T47D (cell line): ENCODE data around the gene PCDHGC5.

Experiments used
- DNase-seq, 2 experiments: peaks; one replicate each; pipeline versions ENCODE4 v3.0.0 to v3.0.0-alpha.2; 2011 to 2012; ENCODE audit warnings: low read depth in 1 of 2, low spot score in 1 of 2
- JUND ChIP-seq: IDR thresholded peaks from 2 replicates; pipeline ENCODE4 v1.6.1; 2012; ENCODE audit warnings: low read depth
- in situ Hi-C: cut with HindIII; loops from 2 replicates; pipeline ENCODE4 v1.10.0; 2016; ENCODE audit warnings: low sequenced_read_pairs, low pct_unique_long_range_greater_than_20kb

Gene PCDHGC5

DNA sequence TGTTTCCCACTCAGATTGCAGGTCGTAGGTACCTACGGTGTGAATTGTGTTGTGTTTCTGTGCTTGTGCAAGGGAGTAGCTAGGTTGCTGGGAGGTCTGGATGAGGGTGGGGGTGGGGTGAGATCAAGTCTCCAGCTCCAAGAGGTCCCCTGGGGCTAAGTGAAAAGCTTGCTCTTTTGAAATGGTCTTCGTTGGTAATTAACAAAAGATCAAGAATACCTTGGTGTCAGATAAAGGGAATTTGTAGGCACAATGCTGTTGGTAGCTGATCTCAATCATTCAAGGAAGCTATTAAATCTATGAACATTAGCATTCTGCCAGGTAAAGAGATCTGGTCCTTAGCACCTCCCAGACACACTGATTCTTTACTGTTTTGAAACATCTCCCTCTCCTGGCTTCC, 5.0 kb upstream of the PCDHGC5 start:
- peak in 1 of 2 experiments; percentile 11 for DNase-seq
- TF ChIP-seq JUND: no peak
- in situ Hi-C loops: no loop called here

DNA sequence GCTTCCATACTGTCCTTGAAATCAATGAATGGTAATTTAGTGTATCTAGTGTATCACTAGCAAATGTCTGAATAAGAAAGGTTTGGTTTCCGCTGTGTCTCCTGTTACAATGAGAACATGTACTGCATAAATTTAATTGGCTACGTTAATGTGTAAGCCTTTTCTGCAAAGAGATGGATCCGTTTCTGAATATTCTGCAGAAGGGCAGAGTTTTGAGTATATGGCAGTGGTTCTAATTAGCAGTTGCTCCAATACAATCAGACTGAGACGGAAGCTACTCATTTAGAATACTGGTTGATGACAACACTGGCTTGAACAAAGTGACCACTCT, 4.6 kb upstream of the PCDHGC5 start:
- in situ Hi-C loops: no loop called here
- DNase-seq: peak in 1 of 2 experiments; percentile 0
- no peak for TF ChIP-seq JUND

DNA sequence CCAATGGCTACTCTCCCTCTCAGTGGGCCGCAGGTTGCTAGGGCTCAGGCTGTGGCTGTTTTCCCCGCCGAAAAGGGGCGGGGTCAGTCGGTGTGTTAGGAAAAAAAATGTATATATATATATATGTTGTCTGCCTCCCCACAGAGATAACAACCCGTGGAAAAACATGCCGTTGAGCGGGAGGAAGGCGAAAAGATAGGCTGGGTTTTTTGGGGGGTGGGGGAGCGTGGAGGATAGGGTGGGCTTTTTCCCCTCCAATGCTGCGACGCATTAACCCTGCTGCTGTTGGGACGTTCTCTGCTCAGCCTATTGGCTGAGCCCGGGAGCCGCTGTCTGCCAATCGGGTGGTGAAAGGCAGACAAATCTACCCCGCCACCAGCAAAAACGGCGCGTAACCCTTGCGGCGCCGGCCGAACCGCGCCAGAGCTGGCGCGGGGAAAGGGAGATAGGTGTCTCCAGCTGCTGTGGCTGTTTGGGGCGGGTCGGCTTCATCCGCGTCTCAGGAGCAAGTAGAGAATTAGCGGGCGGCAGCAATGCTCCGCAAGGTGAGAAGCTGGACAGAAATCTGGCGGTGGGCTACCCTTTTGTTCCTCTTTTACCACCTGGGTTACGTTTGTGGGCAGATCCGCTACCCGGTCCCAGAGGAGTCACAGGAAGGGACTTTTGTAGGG, 4.1 kb upstream of the PCDHGC5 start, which contains the start of gene PCDHGC4:
PCDHGC4 (plus strand) TSS at position 390 of the 671 bp plus-strand sequence; CDS start at position 534, 144 bp downstream.
- in situ Hi-C loops: no loop called here
- TF ChIP-seq JUND: no peak
- DNase-seq: peak in 1 of 2 experiments; percentile 0

DNA sequence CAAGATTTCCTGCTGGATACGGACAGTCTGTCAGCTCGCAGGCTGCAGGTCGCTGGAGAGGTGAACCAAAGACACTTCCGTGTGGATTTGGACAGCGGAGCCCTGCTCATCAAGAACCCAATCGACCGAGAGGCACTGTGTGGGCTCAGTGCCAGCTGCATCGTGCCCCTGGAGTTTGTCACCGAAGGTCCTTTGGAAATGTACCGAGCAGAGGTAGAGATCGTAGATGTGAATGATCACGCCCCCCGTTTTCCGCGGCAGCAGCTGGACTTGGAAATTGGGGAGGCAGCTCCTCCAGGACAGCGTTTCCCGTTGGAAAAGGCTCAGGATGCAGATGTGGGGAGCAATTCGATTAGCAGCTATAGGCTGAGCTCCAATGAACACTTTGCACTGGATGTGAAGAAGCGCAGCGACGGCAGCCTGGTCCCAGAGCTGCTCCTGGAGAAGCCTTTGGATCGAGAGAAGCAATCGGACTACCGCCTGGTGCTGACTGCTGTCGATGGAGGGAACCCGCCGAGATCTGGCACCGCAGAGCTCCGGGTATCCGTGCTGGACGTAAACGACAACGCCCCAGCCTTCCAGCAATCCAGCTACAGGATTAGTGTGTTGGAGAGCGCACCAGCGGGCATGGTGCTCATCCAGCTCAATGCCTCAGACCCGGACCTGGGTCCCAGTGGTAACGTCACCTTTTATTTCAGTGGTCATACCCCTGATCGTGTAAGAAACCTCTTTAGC, 3.4 kb upstream of the PCDHGC5 start:
- DNase-seq: peak in 1 of 2 experiments; percentile 0
- no peak for TF ChIP-seq JUND
- in situ Hi-C loops: no loop called here

DNA sequence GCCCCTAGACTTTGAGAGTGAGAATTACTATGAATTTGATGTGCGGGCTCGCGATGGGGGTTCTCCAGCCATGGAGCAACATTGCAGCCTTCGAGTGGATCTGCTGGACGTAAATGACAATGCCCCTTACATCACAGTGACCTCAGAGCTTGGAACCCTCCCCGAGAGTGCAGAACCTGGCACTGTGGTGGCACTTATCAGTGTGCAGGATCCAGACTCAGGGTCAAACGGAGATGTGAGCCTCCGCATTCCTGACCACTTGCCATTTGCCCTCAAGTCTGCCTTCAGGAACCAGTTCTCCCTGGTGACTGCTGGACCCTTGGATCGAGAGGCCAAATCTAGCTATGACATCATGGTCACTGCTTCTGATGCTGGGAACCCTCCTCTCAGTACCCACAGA, 2.8 kb upstream of the PCDHGC5 start:
- peak in 1 of 2 experiments; percentile 3 for DNase-seq
- in situ Hi-C loops: no loop called here
- TF ChIP-seq JUND: no peak

DNA sequence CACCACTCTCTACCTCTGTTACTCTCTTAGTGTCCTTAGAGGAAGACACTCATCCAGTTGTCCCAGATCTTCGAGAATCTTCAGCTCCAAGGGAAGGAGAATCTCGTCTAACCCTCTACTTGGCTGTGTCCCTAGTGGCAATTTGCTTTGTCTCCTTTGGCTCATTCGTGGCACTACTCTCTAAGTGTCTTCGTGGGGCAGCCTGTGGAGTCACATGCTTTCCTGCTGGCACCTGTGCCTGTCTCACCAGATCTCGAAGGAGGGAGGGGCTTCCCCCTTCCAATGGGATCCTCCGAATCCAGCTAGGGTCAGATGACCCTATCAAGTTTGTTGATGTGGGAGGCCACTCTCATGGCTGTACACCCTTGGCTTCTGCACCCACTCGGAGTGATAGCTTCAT, 1.8 kb upstream of the PCDHGC5 start:
- TF ChIP-seq JUND: no peak
- no peak for DNase-seq

DNA sequence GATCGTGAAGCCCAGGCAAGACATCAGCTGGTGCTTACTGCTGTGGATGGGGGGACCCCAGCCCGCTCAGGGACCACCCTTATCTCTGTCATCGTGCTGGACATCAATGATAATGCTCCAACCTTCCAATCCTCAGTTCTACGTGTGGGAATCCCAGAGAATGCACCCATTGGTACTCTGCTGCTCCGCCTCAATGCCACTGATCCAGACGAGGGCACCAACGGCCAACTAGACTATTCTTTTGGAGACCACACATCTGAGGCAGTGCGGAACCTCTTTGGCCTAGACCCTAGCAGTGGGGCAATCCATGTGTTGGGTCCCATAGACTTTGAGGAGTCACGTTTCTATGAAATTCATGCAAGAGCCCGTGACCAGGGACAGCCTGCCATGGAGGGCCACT, 960 bp downstream of the PCDHGC5 start:
- no peak for DNase-seq
- TF ChIP-seq JUND: no peak
- in situ Hi-C loops: no loop called here

More for the DNA sequence above, 1.8 kb upstream of the PCDHGC5 start:
- in situ Hi-C loops: no loop called here

DNA sequence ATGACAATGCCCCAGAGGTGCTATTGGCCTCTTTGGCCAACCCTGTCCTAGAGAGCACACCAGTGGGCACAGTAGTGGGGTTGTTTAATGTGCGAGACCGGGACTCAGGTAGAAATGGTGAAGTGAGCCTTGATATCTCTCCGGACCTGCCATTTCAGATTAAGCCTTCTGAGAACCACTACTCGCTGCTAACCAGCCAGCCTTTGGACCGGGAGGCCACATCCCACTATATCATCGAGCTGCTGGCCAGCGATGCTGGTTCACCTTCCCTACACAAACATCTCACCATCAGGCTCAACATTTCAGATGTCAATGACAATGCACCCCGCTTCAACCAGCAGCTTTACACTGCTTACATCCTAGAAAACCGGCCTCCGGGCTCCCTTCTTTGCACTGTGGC, 1.4 kb downstream of the PCDHGC5 start:
- no peak for TF ChIP-seq JUND
- in situ Hi-C loops: no loop called here
- DNase-seq: no peak

DNA sequence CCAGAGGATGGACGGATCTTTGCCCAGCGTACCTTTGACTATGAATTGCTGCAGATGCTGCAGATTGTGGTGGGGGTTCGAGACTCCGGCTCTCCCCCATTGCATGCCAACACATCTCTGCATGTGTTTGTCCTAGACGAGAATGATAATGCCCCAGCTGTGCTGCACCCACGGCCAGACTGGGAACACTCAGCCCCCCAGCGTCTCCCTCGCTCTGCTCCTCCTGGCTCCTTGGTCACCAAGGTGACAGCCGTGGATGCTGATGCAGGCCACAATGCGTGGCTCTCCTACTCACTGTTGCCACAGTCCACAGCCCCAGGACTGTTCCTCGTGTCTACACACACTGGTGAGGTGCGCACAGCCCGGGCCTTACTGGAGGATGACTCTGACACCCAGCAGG, 1.9 kb downstream of the PCDHGC5 start:
- no peak for DNase-seq
- in situ Hi-C loops: no loop called here

DNA sequence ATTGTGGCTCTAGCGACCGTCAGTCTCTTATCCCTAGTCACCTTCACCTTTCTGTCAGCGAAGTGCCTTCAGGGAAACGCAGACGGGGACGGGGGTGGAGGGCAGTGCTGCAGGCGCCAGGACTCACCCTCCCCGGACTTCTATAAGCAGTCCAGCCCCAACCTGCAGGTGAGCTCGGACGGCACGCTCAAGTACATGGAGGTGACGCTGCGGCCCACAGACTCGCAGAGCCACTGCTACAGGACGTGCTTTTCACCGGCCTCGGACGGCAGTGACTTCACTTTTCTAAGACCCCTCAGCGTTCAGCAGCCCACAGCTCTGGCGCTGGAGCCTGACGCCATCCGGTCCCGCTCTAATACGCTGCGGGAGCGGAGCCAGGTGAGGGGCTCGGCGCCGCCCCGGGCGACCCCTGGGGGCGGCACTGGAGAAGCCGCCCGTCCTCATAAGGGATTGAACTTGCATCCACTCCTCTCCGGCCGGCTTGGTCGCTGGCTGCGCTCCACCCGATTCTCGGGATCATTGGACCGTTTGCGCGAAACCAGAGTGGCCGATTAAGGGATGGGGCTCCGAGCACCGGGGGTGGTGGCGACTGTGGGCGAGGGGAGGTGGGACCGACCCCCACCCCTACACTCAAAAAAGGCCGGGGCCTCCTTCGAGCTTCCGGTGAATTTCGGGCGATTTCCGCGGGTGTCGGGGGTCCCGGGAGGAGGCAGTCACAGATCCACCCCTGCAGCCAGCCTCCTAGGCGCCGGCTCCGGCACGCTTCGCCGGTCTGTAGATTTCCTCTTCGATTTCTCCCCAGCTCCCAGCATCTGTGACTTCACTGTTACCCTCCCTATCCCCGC, 2.7 kb downstream of the PCDHGC5 start:
- in situ Hi-C loops: no loop called here
- no peak for DNase-seq
- TF ChIP-seq JUND: no peak

More for the DNA sequence above, 1.9 kb downstream of the PCDHGC5 start:
- TF ChIP-seq JUND: no peak

DNA sequence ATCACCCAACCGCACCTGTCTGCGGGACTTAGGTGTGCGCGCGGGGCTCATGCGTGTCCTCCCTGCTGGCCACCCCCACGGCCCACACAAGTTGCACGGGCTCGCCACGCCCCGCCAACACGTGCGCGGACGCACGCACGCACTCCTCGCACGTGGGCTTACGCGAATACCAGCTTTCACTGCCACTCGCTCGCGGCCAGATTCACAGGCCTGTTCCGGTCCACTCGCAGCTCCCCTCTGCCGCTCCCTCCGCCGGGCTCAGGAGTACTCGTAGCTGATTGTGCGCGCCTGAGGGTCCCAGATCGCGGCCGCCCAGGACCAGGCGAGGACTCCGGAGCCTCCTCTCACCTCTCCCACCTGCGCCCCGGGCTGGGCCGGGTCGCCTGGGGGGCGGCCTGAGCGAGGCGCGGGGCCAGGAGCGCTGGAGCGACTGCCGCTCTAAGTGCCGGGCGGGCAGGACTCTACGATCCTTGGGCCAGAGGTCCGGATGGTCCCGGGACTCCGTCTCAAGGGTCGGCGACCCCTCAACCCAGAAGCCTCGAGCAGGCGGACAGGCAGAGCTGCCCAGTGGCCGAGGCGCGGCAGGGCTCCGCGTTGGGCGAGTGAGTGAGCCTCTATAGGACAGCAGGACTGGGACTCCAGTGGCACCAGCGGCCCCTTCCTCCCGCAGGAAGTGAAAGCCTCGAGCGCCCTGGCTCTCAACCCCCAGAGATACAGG, 3.4 kb downstream of the PCDHGC5 start:
- in situ Hi-C loops: no loop called here
- no peak for DNase-seq
- no peak for TF ChIP-seq JUND
